ENCODE measurements around the gene DPF3.

DPF3 gene

GRCh38 chr14:72833174-72833573 lies 60.7 kb downstream of the DPF3 start:
- DNase-seq, result no peak

GRCh38 chr14:72830786-72831594 lies 62.9 kb downstream of the DPF3 start:
- no peak for DNase-seq

- DNase-seq, result no peak
These were observed 63.5 kb downstream of the DPF3 start for GRCh38 chr14:72830356-72830755.

GRCh38 chr14:72828604-72829003 lies 65.3 kb downstream of the DPF3 start:
- DNase-seq, result no peak

GRCh38 chr14:72826039-72826438 lies 67.9 kb downstream of the DPF3 start:
- DNase-seq, result no peak

- DNase-seq, result no peak
These were observed 68.4 kb downstream of the DPF3 start for GRCh38 chr14:72825486-72825885.

GRCh38 chr14:72824051-72824450 lies 69.8 kb downstream of the DPF3 start:
- no peak for DNase-seq

GRCh38 chr14:72822946-72823611 lies 70.8 kb downstream of the DPF3 start:
- no peak for DNase-seq

GRCh38 chr14:72818998-72819397 lies 74.9 kb downstream of the DPF3 start:
- no peak for DNase-seq

- DNase-seq, result no peak
These were observed 77.6 kb downstream of the DPF3 start for GRCh38 chr14:72816287-72816686.

GRCh38 chr14:72815430-72815829 lies 78.5 kb downstream of the DPF3 start:
- DNase-seq, result no peak

GRCh38 chr14:72812292-72812851 lies 81.5 kb downstream of the DPF3 start:
- DNase-seq, result no peak

GRCh38 chr14:72810201-72810600 lies 83.7 kb downstream of the DPF3 start:
- DNase-seq, result peak; percentile 70

- no peak for DNase-seq
These were observed 84.8 kb downstream of the DPF3 start for GRCh38 chr14:72809063-72809462.

- DNase-seq, result no peak
These were observed 85.3 kb downstream of the DPF3 start for GRCh38 chr14:72808564-72808963.

- no peak for DNase-seq
These were observed 91.3 kb downstream of the DPF3 start for GRCh38 chr14:72802588-72802946.

- no peak for DNase-seq
These were observed 91.9 kb downstream of the DPF3 start for GRCh38 chr14:72801836-72802587.

- no peak for DNase-seq
These were observed 92.5 kb downstream of the DPF3 start for GRCh38 chr14:72801381-72801812.

GRCh38 chr14:72800848-72801370 lies 93.0 kb downstream of the DPF3 start:
- no peak for DNase-seq

GRCh38 chr14:72800296-72800695 lies 93.6 kb downstream of the DPF3 start:
- no peak for DNase-seq

- no peak for DNase-seq
These were observed 97.0 kb downstream of the DPF3 start for GRCh38 chr14:72796935-72797334.

- DNase-seq, result no peak
These were observed 100.6 kb downstream of the DPF3 start for GRCh38 chr14:72793156-72793939.
